Measurements from ENCODE around the gene TXNL4A. TPM values are rescaled to one million over a fixed set of nuclear protein-coding genes. Genes with fewer than 3 reads are reported as not detected.

Gene TXNL4A
- total RNA-seq, 5 donors from 2014 or later (not counting 1 experiment from before 2014, with no cell fraction given) = 61.2 to 77.8 (median 72.7) TPM

- Mint-ChIP-seq H3K27me3 (no peaks in the 10 kb centered on the region), H3K9me3 (no peaks in the 10 kb centered on the region), H3K27ac (no peak overlapping the region), H3K4me3 (peak overlapping the region in 1 of 3 donors; percentile 25), H3K4me1 (peaks cover 67 to 71% (median 70%) of the 10 kb centered on the region in 3 donors), H3K36me3 (peaks cover 24% of the 10 kb centered on the region)
- Histone ChIP-seq H3K4me1 (ENCODE audit: control insufficient read depth in 1 of 2, extremely low read depth in 1 of 2, insufficient read depth in 2 of 2, low read length in 2 of 2) (peaks cover 3 to 40% of the 10 kb centered on the region in 2 experiments), H3K27ac (ENCODE audit: low read length) (no peak overlapping the region), H3K27me3 (replicated peaks in 1 of 2; ENCODE audit: control insufficient read depth in 2 of 2, extremely low read depth in 1 of 2, insufficient read depth in 2 of 2, low read length in 1 of 2) (no peaks in the 10 kb centered on the region), H3K9me3 (no peaks in the 10 kb centered on the region), H3K4me3 (ENCODE audit: control insufficient read depth in 1 of 2, extremely low read depth in 1 of 2, low read length in 1 of 2) (no peak overlapping the region), H3K36me3 (ENCODE audit: control insufficient read depth in 2 of 2, extremely low read depth in 1 of 2, insufficient read depth in 1 of 2, low read length in 1 of 2) (peaks cover 11 to 24% of the 10 kb centered on the region in 2 donors)
- DNase-seq (no peak), ATAC-seq (replicated peaks in 1 of 4) (no peak)
- ChIA-PET CTCF (no interaction called here), POLR2A (no interaction called here)
- WGBS (ENCODE audit: insufficient coverage) = 91% methylated on average over 9 of the region's 13 CpGs
These were observed 7.8 kb downstream of the TXNL4A start for GRCh38 chr18:79980585-79980984.

- ChIA-PET CTCF (no interaction called here), POLR2A (no interaction called here)
- ATAC-seq (replicated peaks in 1 of 4) (no peak), DNase-seq (no peak)
- Mint-ChIP-seq H3K36me3 (peaks cover 26% of the 10 kb centered on the region), H3K9me3 (no peaks in the 10 kb centered on the region), H3K4me1 (peaks cover 63 to 67% (median 65%) of the 10 kb centered on the region in 3 donors), H3K4me3 (no peak overlapping the region), H3K27ac (no peak overlapping the region), H3K27me3 (no peaks in the 10 kb centered on the region)
- Histone ChIP-seq H3K36me3 (ENCODE audit: control insufficient read depth in 2 of 2, extremely low read depth in 1 of 2, insufficient read depth in 1 of 2, low read length in 1 of 2) (peaks cover 19 to 20% of the 10 kb centered on the region in 2 donors), H3K27ac (ENCODE audit: low read length) (no peak overlapping the region), H3K9me3 (no peaks in the 10 kb centered on the region), H3K4me1 (ENCODE audit: control insufficient read depth in 1 of 2, extremely low read depth in 1 of 2, insufficient read depth in 2 of 2, low read length in 2 of 2) (peaks cover 3 to 36% of the 10 kb centered on the region in 2 experiments), H3K4me3 (ENCODE audit: control insufficient read depth in 1 of 2, extremely low read depth in 1 of 2, low read length in 1 of 2) (no peak overlapping the region), H3K27me3 (replicated peaks in 1 of 2; ENCODE audit: control insufficient read depth in 2 of 2, extremely low read depth in 1 of 2, insufficient read depth in 2 of 2, low read length in 1 of 2) (no peaks in the 10 kb centered on the region)
- whole genome bisulfite sequencing (ENCODE audit: insufficient coverage) = 96% methylated on average over 5 of the region's 5 CpGs
These were observed 8.5 kb downstream of the TXNL4A start for GRCh38 chr18:79979843-79980242.

- H3K9me3 Mint-ChIP-seq = no peaks in the 10 kb centered on the region
- 93% methylated on average over 3 of the region's 14 CpGs for WGBS (ENCODE audit: insufficient coverage)
- CTCF ChIA-PET = interaction anchor here in 1 of 2 donors (0.6 kb wide), 1 partner anchor 584 kb away, joined by 3 read pairs; no protein-coding TSS in a partner anchor
- DNase-seq = no peak
- H3K4me1 Mint-ChIP-seq = peaks cover 27 to 35% (median 34%) of the 10 kb centered on the region in 3 donors
- Histone ChIP-seq H3K27me3 (replicated peaks in 1 of 2; ENCODE audit: control insufficient read depth in 2 of 2, extremely low read depth in 1 of 2, insufficient read depth in 2 of 2, low read length in 1 of 2) (no peaks in the 10 kb centered on the region), H3K4me3 (ENCODE audit: control insufficient read depth in 1 of 2, extremely low read depth in 1 of 2, low read length in 1 of 2) (no peak overlapping the region), H3K4me1 (ENCODE audit: control insufficient read depth in 1 of 2, extremely low read depth in 1 of 2, insufficient read depth in 2 of 2, low read length in 2 of 2) (peaks cover 0 to 11% of the 10 kb centered on the region in 2 experiments), H3K27ac (ENCODE audit: low read length) (no peak overlapping the region), H3K36me3 (ENCODE audit: control insufficient read depth in 2 of 2, extremely low read depth in 1 of 2, insufficient read depth in 1 of 2, low read length in 1 of 2) (peaks cover 26 to 48% of the 10 kb centered on the region in 2 donors), H3K9me3 (no peaks in the 10 kb centered on the region)
- H3K27me3 Mint-ChIP-seq = no peaks in the 10 kb centered on the region
- peak overlapping the region in 1 of 2 donors; percentile 19 for H3K27ac Mint-ChIP-seq
- no peak for ATAC-seq (replicated peaks in 1 of 4)
- H3K36me3 Mint-ChIP-seq = peaks cover 40% of the 10 kb centered on the region
- POLR2A ChIA-PET = interaction anchor here in 1 of 2 donors (1.5 kb wide), 1 partner anchor 9 kb away, joined by 3 read pairs; no protein-coding TSS in a partner anchor
- no peak overlapping the region for H3K4me3 Mint-ChIP-seq
These were observed 12.2 kb downstream of the TXNL4A start for GRCh38 chr18:79975985-79976680.

GRCh38 chr18:79975043-79975442 lies 13.3 kb downstream of the TXNL4A start:
- H3K36me3 ChIP-seq (ENCODE audit: control insufficient read depth in 2 of 2, extremely low read depth in 1 of 2, insufficient read depth in 1 of 2, low read length in 1 of 2) = peaks cover 26 to 52% of the 10 kb centered on the region in 2 donors
- DNase-seq = no peak
- Mint-ChIP-seq H3K4me1 (peaks cover 18 to 31% (median 27%) of the 10 kb centered on the region in 3 donors), H3K9me3 (no peaks in the 10 kb centered on the region), H3K36me3 (peaks cover 44% of the 10 kb centered on the region), H3K27ac (no peak overlapping the region), H3K27me3 (no peaks in the 10 kb centered on the region), H3K4me3 (no peak overlapping the region)
- 100% methylated on average over 1 of the region's 4 CpGs for WGBS (ENCODE audit: insufficient coverage)
- H3K4me3 ChIP-seq (ENCODE audit: control insufficient read depth in 1 of 2, extremely low read depth in 1 of 2, low read length in 1 of 2) = no peak overlapping the region
- no peaks in the 10 kb centered on the region for H3K9me3 ChIP-seq
- H3K4me1 ChIP-seq (ENCODE audit: control insufficient read depth in 1 of 2, extremely low read depth in 1 of 2, insufficient read depth in 2 of 2, low read length in 2 of 2) = peaks cover 0 to 7% of the 10 kb centered on the region in 2 experiments
- ChIA-PET CTCF (interaction anchor here in 1 of 2 donors (0.6 kb wide), 1 partner anchor 68 kb away, joined by 3 read pairs; no protein-coding TSS in a partner anchor), POLR2A (no interaction called here)
- no peak overlapping the region for H3K27ac ChIP-seq (ENCODE audit: low read length)
- no peak for ATAC-seq (replicated peaks in 1 of 4)
- H3K27me3 ChIP-seq (replicated peaks in 1 of 2; ENCODE audit: control insufficient read depth in 2 of 2, extremely low read depth in 1 of 2, insufficient read depth in 2 of 2, low read length in 1 of 2) = no peaks in the 10 kb centered on the region

- Mint-ChIP-seq H3K36me3 (peaks cover 38% of the 10 kb centered on the region), H3K9me3 (no peaks in the 10 kb centered on the region), H3K27ac (no peak overlapping the region), H3K27me3 (no peaks in the 10 kb centered on the region), H3K4me1 (peaks cover 13 to 29% (median 23%) of the 10 kb centered on the region in 3 donors), H3K4me3 (no peak overlapping the region)
- POLR2A ChIA-PET = no interaction called here
- peaks cover 26 to 52% of the 10 kb centered on the region in 2 donors for H3K36me3 ChIP-seq (ENCODE audit: control insufficient read depth in 2 of 2, extremely low read depth in 1 of 2, insufficient read depth in 1 of 2, low read length in 1 of 2)
- peaks cover 0 to 5% of the 10 kb centered on the region in 2 experiments for H3K4me1 ChIP-seq (ENCODE audit: control insufficient read depth in 1 of 2, extremely low read depth in 1 of 2, insufficient read depth in 2 of 2, low read length in 2 of 2)
- H3K27me3 ChIP-seq (replicated peaks in 1 of 2; ENCODE audit: control insufficient read depth in 2 of 2, extremely low read depth in 1 of 2, insufficient read depth in 2 of 2, low read length in 1 of 2) = no peaks in the 10 kb centered on the region
- WGBS (ENCODE audit: insufficient coverage) = no CpG with 5 or more reads among the region's 4 CpGs
- H3K27ac ChIP-seq (ENCODE audit: low read length) = no peak overlapping the region
- CTCF ChIA-PET = interaction anchor here in 1 of 2 donors (0.6 kb wide), 1 partner anchor 67 kb away, joined by 3 read pairs; no protein-coding TSS in a partner anchor
- no peak for ATAC-seq (replicated peaks in 1 of 4)
- H3K9me3 ChIP-seq = no peaks in the 10 kb centered on the region
- no peak overlapping the region for H3K4me3 ChIP-seq (ENCODE audit: control insufficient read depth in 1 of 2, extremely low read depth in 1 of 2, low read length in 1 of 2)
- DNase-seq = no peak
These were observed 14.2 kb downstream of the TXNL4A start for GRCh38 chr18:79974025-79974654.

GRCh38 chr18:79973517-79973916 lies 14.8 kb downstream of the TXNL4A start:
- Histone ChIP-seq H3K27ac (ENCODE audit: low read length) (no peak overlapping the region), H3K36me3 (ENCODE audit: control insufficient read depth in 2 of 2, extremely low read depth in 1 of 2, insufficient read depth in 1 of 2, low read length in 1 of 2) (peaks cover 26 to 52% of the 10 kb centered on the region in 2 donors), H3K4me3 (ENCODE audit: control insufficient read depth in 1 of 2, extremely low read depth in 1 of 2, low read length in 1 of 2) (no peak overlapping the region), H3K4me1 (ENCODE audit: control insufficient read depth in 1 of 2, extremely low read depth in 1 of 2, insufficient read depth in 2 of 2, low read length in 2 of 2) (peaks cover 0 to 5% of the 10 kb centered on the region in 2 experiments), H3K9me3 (no peaks in the 10 kb centered on the region), H3K27me3 (replicated peaks in 1 of 2; ENCODE audit: control insufficient read depth in 2 of 2, extremely low read depth in 1 of 2, insufficient read depth in 2 of 2, low read length in 1 of 2) (no peaks in the 10 kb centered on the region)
- Mint-ChIP-seq H3K4me3 (no peak overlapping the region), H3K4me1 (peaks cover 13 to 29% (median 22%) of the 10 kb centered on the region in 3 donors), H3K27ac (no peak overlapping the region), H3K9me3 (no peaks in the 10 kb centered on the region), H3K27me3 (no peaks in the 10 kb centered on the region), H3K36me3 (peaks cover 38% of the 10 kb centered on the region)
- no peak for ATAC-seq (replicated peaks in 1 of 4)
- POLR2A ChIA-PET = no interaction called here
- WGBS (ENCODE audit: insufficient coverage) = 97% methylated on average over 16 of the region's 16 CpGs
- no peak for DNase-seq
- CTCF ChIA-PET = no interaction called here
